Nephron progenitor cell (in vitro differentiated cells): ENCODE measurements around the gene BMPR1A.
"Not testable (repeated sequence)": the region's sequence is repeated elsewhere in the genome, so short reads cannot be mapped to it uniquely, and the experiment has no call there.

ENCODE experiments used
- DNase-seq: peaks from one replicate; pipeline ENCODE4 v3.0.0; 2021
- H3K27ac Mint-ChIP-seq: 2 replicates; pipeline ENCODE4 v1.8.0; 2021; ENCODE audit warnings: mild to moderate bottlenecking, moderate library complexity, mixed read lengths
- H3K27me3 Mint-ChIP-seq: 2 replicates; pipeline ENCODE4 v1.8.0; 2021; ENCODE audit warnings: mild to moderate bottlenecking, low read depth, mixed read lengths; ENCODE audit not compliant: poor library complexity
- H3K36me3 Mint-ChIP-seq: 2 replicates; pipeline ENCODE4 v1.8.0; 2021; ENCODE audit warnings: low read depth, mixed read lengths
- H3K4me1 Mint-ChIP-seq: 2 replicates; pipeline ENCODE4 v1.8.0; 2021; ENCODE audit warnings: mixed read lengths
- H3K4me3 Mint-ChIP-seq: 2 replicates; pipeline ENCODE4 v1.8.0; 2021; ENCODE audit warnings: mild to moderate bottlenecking, moderate library complexity, mixed read lengths
- H3K9me3 Mint-ChIP-seq: 2 replicates; pipeline ENCODE4 v1.8.0; 2021; ENCODE audit warnings: mild to moderate bottlenecking, moderate library complexity, mixed read lengths
- TF ChIP-seq, protein P1 (sequence below): fragments of 200-600 bp; sonication (generic); IDR thresholded peaks from 2 replicates; pipeline ENCODE4 v1.5.0; 2021; ENCODE audit warnings: antibody characterized with exemption

The BMPR1A gene

GRCh38 chr10:86937502-86938154 is 181.2 kb downstream of the BMPR1A start:
- H3K4me3 Mint-ChIP-seq: no peak overlapping the region
- H3K36me3 Mint-ChIP-seq: peaks cover 5% of the 10 kb centered on the region
- TF ChIP-seq, protein P1, sequence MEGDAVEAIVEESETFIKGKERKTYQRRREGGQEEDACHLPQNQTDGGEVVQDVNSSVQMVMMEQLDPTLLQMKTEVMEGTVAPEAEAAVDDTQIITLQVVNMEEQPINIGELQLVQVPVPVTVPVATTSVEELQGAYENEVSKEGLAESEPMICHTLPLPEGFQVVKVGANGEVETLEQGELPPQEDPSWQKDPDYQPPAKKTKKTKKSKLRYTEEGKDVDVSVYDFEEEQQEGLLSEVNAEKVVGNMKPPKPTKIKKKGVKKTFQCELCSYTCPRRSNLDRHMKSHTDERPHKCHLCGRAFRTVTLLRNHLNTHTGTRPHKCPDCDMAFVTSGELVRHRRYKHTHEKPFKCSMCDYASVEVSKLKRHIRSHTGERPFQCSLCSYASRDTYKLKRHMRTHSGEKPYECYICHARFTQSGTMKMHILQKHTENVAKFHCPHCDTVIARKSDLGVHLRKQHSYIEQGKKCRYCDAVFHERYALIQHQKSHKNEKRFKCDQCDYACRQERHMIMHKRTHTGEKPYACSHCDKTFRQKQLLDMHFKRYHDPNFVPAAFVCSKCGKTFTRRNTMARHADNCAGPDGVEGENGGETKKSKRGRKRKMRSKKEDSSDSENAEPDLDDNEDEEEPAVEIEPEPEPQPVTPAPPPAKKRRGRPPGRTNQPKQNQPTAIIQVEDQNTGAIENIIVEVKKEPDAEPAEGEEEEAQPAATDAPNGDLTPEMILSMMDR: no peak
- H3K4me1 Mint-ChIP-seq: peaks cover 14% of the 10 kb centered on the region
- peaks cover 14% of the 10 kb centered on the region for H3K27me3 Mint-ChIP-seq
- DNase-seq: no peak
- H3K9me3 Mint-ChIP-seq: no peaks in the 10 kb centered on the region
- no peak overlapping the region for H3K27ac Mint-ChIP-seq

- H3K27me3 Mint-ChIP-seq: peaks cover 11% of the 10 kb centered on the region
- no peaks in the 10 kb centered on the region for H3K9me3 Mint-ChIP-seq
- no peak overlapping the region for H3K4me3 Mint-ChIP-seq
- H3K36me3 Mint-ChIP-seq: peaks cover 5% of the 10 kb centered on the region
- peaks cover 14% of the 10 kb centered on the region for H3K4me1 Mint-ChIP-seq
- TF ChIP-seq, protein P1: no peak
- H3K27ac Mint-ChIP-seq: no peak overlapping the region
- DNase-seq: no peak
Measured at GRCh38 chr10:86938260-86938659, 181.8 kb downstream of the BMPR1A start.

- Mint-ChIP-seq H3K4me1 (peaks cover 20% of the 10 kb centered on the region), H3K36me3 (peaks cover 12% of the 10 kb centered on the region)
- not testable (repeated sequence) for H3K4me3 Mint-ChIP-seq, H3K9me3 Mint-ChIP-seq, H3K27me3 Mint-ChIP-seq, H3K27ac Mint-ChIP-seq, DNase-seq
Measured at GRCh38 chr10:86940076-86940475, 183.7 kb downstream of the BMPR1A start.

GRCh38 chr10:86940677-86941076 is 184.3 kb downstream of the BMPR1A start:
- peaks cover 9% of the 10 kb centered on the region for H3K27me3 Mint-ChIP-seq
- peaks cover 12% of the 10 kb centered on the region for H3K36me3 Mint-ChIP-seq
- DNase-seq: no peak
- H3K4me3 Mint-ChIP-seq: no peak overlapping the region
- TF ChIP-seq, protein P1: no peak
- H3K9me3 Mint-ChIP-seq: no peaks in the 10 kb centered on the region
- H3K27ac Mint-ChIP-seq: no peak overlapping the region
- peaks cover 26% of the 10 kb centered on the region for H3K4me1 Mint-ChIP-seq

DNA sequence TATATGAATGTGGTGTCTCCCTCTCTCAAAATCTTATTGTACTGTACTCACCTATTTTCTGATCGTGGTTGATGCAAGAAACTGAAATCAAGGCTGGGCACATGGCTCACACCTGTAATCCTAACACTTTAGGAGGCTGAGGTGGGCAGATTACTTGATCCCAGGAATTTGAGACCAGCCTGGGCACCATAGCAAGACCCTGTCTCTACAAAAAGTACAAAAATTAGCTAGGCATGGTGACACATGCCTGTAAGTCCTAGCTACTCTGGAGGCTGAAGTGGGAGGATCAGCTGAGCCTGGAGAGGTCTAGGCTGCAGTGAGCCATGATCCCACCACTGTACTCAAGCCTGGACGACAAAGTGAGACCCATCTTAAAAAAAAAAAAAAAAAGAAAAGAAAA is 185.0 kb downstream of the BMPR1A start:
- no peak overlapping the region for H3K4me3 Mint-ChIP-seq
- TF ChIP-seq, protein P1: no peak
- no peak overlapping the region for H3K27ac Mint-ChIP-seq
- no peaks in the 10 kb centered on the region for H3K9me3 Mint-ChIP-seq
- no peak for DNase-seq
- H3K36me3 Mint-ChIP-seq: peaks cover 7% of the 10 kb centered on the region
- H3K27me3 Mint-ChIP-seq: peaks cover 6% of the 10 kb centered on the region
- H3K4me1 Mint-ChIP-seq: peaks cover 30% of the 10 kb centered on the region

- Mint-ChIP-seq H3K36me3 (peaks cover 7% of the 10 kb centered on the region), H3K27me3 (peaks cover 5% of the 10 kb centered on the region), H3K27ac (no peak overlapping the region), H3K4me1 (peaks cover 35% of the 10 kb centered on the region), H3K9me3 (peaks cover 3% of the 10 kb centered on the region), H3K4me3 (no peak overlapping the region)
- TF ChIP-seq, protein P1: no peak
- DNase-seq: no peak
Measured at GRCh38 chr10:86941991-86942421, 185.6 kb downstream of the BMPR1A start.
